Stimulated activated CD4-positive, alpha-beta T cell treated with anti-CD3 and anti-CD28 coated beads, TNF-alpha, amount 100 ng/mL, for 4 hours (primary cell): Measurements from ENCODE around the gene ULK4.

Experiments
- DNase-seq, 3 experiments: peaks; one replicate each; pipeline ENCODE4 v3.0.0-alpha.2; 2020; ENCODE audit warnings: low read depth in 3 of 3

ULK4 gene

GRCh38 chr3:41265011-41265545 lies 696.8 kb downstream of the ULK4 start:
- DNase-seq, result no peak

GRCh38 chr3:41260063-41260450 lies 701.8 kb downstream of the ULK4 start:
- DNase-seq, result no peak

- DNase-seq, result no peak
These were observed 702.3 kb downstream of the ULK4 start for GRCh38 chr3:41259449-41260062.

GRCh38 chr3:41258239-41258800 lies 703.6 kb downstream of the ULK4 start:
- no peak for DNase-seq

GRCh38 chr3:41251593-41251992 lies 710.3 kb downstream of the ULK4 start:
- DNase-seq, result no peak

- DNase-seq, result no peak
These were observed 711.1 kb downstream of the ULK4 start for GRCh38 chr3:41250825-41251224.

GRCh38 chr3:41249318-41249717 lies 712.6 kb downstream of the ULK4 start:
- DNase-seq, result no peak

- no peak for DNase-seq
These were observed 713.4 kb downstream of the ULK4 start for GRCh38 chr3:41248525-41248924.

- no peak for DNase-seq
These were observed 714.6 kb downstream of the ULK4 start for GRCh38 chr3:41247055-41248004.

- DNase-seq, result no peak
These were observed 717.1 kb downstream of the ULK4 start for GRCh38 chr3:41244620-41245336.

GRCh38 chr3:41243183-41243582 lies 718.7 kb downstream of the ULK4 start:
- no peak for DNase-seq

- DNase-seq, result no peak
These were observed 719.9 kb downstream of the ULK4 start for GRCh38 chr3:41241800-41242571.

GRCh38 chr3:41241161-41241560 lies 720.7 kb downstream of the ULK4 start:
- no peak for DNase-seq

- DNase-seq, result no peak
These were observed 722.3 kb downstream of the ULK4 start for GRCh38 chr3:41239587-41239986.

- DNase-seq, result no peak
These were observed 724.0 kb downstream of the ULK4 start for GRCh38 chr3:41237907-41238306.

GRCh38 chr3:41236228-41236627 lies 725.7 kb downstream of the ULK4 start:
- DNase-seq, result no peak

GRCh38 chr3:41234823-41235721 lies 726.8 kb downstream of the ULK4 start:
- no peak for DNase-seq

GRCh38 chr3:41224120-41224806 lies 737.6 kb downstream of the ULK4 start:
- DNase-seq, result no peak

- DNase-seq, result no peak
These were observed 738.2 kb downstream of the ULK4 start for GRCh38 chr3:41223691-41224090.
